AG04450 (cell line): ENCODE measurements around the gene R3HDML. TPM values are rescaled to one million over a fixed set of nuclear protein-coding genes. Genes with fewer than 3 reads are reported as not detected.

Source experiments
- CTCF ChIA-PET: fragments of 300-600, 350-600 bp; formaldehyde crosslinking; extraction: SDS; loops from one replicate; lab custom pipeline; 2022; ENCODE audit warnings: antibody characterized with exemption, inconsistent platforms; lab: Charles Lee
- POLR2A ChIA-PET: fragments of 350-600 bp; formaldehyde crosslinking; extraction: SDS; loops from one replicate; lab custom pipeline; 2021; ENCODE audit warnings: antibody characterized with exemption, inconsistent platforms; lab: Yijun Ruan, JAX
- DNase-seq: peaks from one replicate; pipeline ENCODE4 v3.0.0-alpha.2; 2011; ENCODE audit warnings: low read depth, low spot score
- H3K27ac ChIP-seq: one replicate; pipeline ENCODE4 v1.5.1; 2012; ENCODE audit warnings: low read depth, low read length, control low read depth
- H3K27me3 ChIP-seq: one replicate; pipeline ENCODE4 v1.6.0; 2012; ENCODE audit warnings: low read length; ENCODE audit not compliant: control insufficient read depth, insufficient read depth
- H3K4me3 ChIP-seq: 2 replicates; pipeline ENCODE4 v1.5.1; 2011; ENCODE audit warnings: mild to moderate bottlenecking, low read depth, low read length, control low read depth
- H3K9me3 ChIP-seq: 2 replicates; pipeline ENCODE4 v1.5.1; 2012; ENCODE audit warnings: low read length; ENCODE audit not compliant: control insufficient read depth, insufficient read depth
- polyA plus RNA-seq: library from polyadenylated mRNA; depleted of rRNA; stranded (reverse); fragments of >200 nt; gene quantifications from 2 replicates; pipeline ENCODE4 v1.2.3, GENCODE V29; 2011
- TF ChIP-seq, protein P1 (sequence below): IDR thresholded peaks from 2 replicates; pipeline ENCODE4 v1.5.1; 2011; ENCODE audit warnings: low read depth, low read length, control low read depth, inconsistent platforms

R3HDML gene
- polyA plus RNA-seq, 1 experiment, result not detected

DNA sequence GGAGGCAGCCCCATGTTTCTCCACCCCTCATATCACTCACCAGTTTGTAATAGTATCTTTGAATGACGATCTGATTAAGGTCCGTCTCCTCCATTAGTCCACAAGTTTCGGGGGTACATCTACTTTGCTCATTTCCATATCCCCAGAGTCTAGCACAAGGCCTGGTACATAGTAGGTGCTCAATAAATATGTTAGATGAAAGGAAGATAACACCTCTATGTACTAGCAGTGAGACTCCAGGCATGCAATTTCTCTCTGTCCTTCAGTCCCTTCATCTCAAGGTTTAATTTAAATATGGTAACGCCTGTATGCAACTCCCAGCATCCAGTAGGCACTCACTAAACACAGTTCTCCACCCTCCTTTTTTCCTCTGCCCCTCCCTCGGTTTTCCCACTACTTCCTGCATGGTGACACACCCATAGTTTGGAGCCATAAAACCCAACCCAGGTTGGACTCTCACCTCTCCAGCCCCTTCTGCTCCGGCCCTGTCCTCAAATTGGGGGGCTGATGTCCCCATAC lies 18.2 kb downstream of the R3HDML start:
- Histone ChIP-seq H3K27me3 (peaks cover 14% of the 10 kb centered on the region), H3K4me3 (no peak overlapping the region), H3K9me3 (no peaks in the 10 kb centered on the region), H3K27ac (no peak overlapping the region)
- DNase-seq, result no peak
- POLR2A ChIA-PET, result no interaction called here
- TF ChIP-seq, protein P1, sequence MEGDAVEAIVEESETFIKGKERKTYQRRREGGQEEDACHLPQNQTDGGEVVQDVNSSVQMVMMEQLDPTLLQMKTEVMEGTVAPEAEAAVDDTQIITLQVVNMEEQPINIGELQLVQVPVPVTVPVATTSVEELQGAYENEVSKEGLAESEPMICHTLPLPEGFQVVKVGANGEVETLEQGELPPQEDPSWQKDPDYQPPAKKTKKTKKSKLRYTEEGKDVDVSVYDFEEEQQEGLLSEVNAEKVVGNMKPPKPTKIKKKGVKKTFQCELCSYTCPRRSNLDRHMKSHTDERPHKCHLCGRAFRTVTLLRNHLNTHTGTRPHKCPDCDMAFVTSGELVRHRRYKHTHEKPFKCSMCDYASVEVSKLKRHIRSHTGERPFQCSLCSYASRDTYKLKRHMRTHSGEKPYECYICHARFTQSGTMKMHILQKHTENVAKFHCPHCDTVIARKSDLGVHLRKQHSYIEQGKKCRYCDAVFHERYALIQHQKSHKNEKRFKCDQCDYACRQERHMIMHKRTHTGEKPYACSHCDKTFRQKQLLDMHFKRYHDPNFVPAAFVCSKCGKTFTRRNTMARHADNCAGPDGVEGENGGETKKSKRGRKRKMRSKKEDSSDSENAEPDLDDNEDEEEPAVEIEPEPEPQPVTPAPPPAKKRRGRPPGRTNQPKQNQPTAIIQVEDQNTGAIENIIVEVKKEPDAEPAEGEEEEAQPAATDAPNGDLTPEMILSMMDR, result no peak
- CTCF ChIA-PET, result no interaction called here

DNA sequence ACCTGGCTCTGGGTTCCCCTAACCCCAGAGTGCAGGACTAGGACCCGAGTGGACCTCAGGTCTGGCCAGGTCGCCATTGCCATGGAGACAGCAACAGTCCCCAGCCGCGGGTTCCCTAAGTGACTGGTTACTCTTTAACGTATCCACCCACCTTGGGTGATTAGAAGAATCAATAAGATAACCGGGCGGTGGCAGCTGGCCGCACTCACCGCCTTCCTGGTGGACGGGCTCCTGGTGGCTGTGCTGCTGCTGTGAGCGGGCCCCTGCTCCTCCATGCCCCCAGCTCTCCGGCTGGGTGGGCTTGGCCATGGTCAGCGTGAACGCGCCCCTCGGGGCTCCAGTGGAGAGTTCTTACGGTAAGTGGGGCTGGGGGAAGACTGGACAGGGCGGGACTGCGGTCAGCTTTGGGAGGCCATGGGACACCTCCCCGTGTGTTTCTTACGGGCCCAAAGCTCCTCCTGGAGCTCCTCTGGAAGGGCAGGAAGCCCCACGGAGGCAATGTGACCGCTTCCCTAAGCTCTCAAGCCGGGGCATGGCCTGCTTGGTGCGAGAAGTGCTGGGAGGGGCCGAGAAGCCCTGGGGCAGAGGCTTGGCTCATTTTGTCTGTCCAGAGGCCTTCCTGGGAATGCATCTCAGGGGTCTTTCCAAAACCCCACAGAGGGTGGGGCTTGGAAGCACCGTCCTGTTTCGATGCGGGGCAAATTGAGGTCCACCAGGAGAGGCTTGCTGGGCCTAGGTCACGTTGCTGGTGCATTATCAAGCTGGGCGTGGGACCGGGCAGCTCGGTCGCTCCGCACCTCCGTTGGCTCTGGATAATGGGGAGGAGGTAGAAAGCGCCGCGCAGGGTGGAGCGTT lies 18.9 kb downstream of the R3HDML start, which contains the start of gene HNF4A:
TSS of gene HNF4A (plus strand) at position 202 of the 855 bp plus-strand sequence. CDS start at position 308, 106 bp downstream.
- ChIA-PET CTCF (no interaction called here), POLR2A (no interaction called here)
- Histone ChIP-seq H3K27me3 (peaks cover 14% of the 10 kb centered on the region), H3K27ac (no peak within 1 kb of the TSS), H3K9me3 (no peaks in the 10 kb centered on the region), H3K4me3 (no peak within 1 kb of the TSS)
- DNase-seq, result no peak
- TF ChIP-seq, protein P1, result no peak

DNA sequence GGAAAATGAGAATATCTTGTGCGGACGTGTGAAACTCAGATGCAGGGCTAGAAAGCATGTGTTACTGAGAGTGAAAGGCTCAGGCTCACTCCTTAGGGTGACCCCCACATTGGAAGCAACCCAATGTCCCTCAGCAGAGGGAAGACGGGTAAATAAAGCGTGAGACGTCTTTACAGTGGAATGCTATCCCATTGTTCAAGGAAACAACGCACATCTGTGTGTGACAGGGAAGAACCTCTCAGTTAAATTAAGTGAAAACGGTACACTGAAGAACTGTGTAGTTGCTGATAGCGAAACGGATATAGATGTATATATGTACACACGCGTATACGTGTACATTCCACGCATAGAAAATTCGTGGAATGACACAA lies 19.5 kb downstream of the R3HDML start:
- no peak for DNase-seq
- Histone ChIP-seq H3K9me3 (no peaks in the 10 kb centered on the region), H3K27me3 (peaks cover 14% of the 10 kb centered on the region), H3K27ac (no peak overlapping the region), H3K4me3 (no peak overlapping the region)
- POLR2A ChIA-PET, result no interaction called here
- CTCF ChIA-PET, result no interaction called here
- TF ChIP-seq, protein P1, result no peak

DNA sequence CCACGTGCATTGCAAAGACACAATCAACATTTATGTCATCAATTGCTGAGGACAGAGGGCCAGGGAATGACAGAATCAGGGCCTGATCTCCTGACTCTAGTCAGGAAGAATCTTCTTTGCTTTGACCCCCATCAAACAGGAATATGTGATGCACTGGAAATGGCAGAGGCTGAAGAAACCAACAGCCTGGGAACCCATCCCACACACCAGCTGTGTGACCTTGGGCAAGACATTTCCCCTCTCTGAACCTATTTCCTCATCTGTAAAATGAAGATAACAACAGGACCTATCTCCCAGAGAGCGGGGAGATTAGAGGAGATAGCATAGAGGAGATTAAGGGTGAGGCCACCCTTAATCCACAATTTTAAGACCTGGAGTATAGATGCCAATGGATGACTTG lies 20.2 kb downstream of the R3HDML start:
- CTCF ChIA-PET, result interaction anchor here (1.3 to 1.5 kb wide), 2 partner anchors 27 to 139 kb away, joined by 5 to 8 read pairs; no protein-coding TSS in a partner anchor
- POLR2A ChIA-PET, result no interaction called here
- TF ChIP-seq, protein P1, result no peak
- Histone ChIP-seq H3K9me3 (no peaks in the 10 kb centered on the region), H3K27ac (no peak overlapping the region), H3K4me3 (no peak overlapping the region), H3K27me3 (peaks cover 17% of the 10 kb centered on the region)
- no peak for DNase-seq

DNA sequence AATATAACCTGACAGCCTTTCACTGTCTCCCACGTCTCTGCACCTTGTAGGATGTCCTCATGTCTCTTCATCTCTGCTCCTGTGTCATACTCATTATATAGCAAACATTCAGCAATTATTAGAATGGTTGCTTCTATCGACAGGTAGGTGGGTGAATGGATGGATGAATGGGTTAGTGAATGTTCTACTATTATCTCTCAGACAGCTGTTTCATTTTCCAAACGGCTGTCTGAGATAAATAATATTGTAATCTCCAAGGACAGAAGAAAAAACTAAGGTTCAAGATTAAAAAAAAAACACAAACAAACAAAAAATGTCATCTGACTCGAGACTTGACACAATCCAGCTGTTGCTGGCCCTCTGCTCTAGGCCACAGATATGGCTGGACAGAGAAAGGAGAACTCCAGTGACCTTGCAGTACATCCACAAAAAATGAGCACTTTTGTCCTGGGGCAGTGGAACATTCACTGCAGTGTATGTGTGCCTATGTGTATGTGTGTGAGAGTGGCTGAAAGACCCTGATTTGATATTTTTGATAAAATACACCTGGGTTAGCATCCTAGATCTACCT lies 20.8 kb downstream of the R3HDML start:
- TF ChIP-seq, protein P1, result no peak
- H3K4me3 ChIP-seq, result no peak overlapping the region
- ChIA-PET POLR2A (no interaction called here), CTCF (interaction anchor here (1.3 to 1.5 kb wide), 2 partner anchors 27 to 139 kb away, joined by 5 to 8 read pairs; no protein-coding TSS in a partner anchor)
- no peak for DNase-seq
- no peaks in the 10 kb centered on the region for H3K9me3 ChIP-seq
- H3K27ac ChIP-seq, result no peak overlapping the region
- H3K27me3 ChIP-seq, result peaks cover 17% of the 10 kb centered on the region
